ENCODE measurements around the gene LGALS12.
"Not testable (repeated sequence)": the region's sequence is repeated elsewhere in the genome, so short reads cannot be mapped to it uniquely, and the experiment has no call there.

LGALS12 gene

GRCh38 chr11:63534076-63534475, 28.2 kb downstream of the LGALS12 start:
- no peak for DNase-seq (ENCODE audit: low read depth, low spot score)
- H3K4me3 ChIP-seq (ENCODE audit: low read depth, low read length) = no peak overlapping the region
- TF ChIP-seq, protein P1, sequence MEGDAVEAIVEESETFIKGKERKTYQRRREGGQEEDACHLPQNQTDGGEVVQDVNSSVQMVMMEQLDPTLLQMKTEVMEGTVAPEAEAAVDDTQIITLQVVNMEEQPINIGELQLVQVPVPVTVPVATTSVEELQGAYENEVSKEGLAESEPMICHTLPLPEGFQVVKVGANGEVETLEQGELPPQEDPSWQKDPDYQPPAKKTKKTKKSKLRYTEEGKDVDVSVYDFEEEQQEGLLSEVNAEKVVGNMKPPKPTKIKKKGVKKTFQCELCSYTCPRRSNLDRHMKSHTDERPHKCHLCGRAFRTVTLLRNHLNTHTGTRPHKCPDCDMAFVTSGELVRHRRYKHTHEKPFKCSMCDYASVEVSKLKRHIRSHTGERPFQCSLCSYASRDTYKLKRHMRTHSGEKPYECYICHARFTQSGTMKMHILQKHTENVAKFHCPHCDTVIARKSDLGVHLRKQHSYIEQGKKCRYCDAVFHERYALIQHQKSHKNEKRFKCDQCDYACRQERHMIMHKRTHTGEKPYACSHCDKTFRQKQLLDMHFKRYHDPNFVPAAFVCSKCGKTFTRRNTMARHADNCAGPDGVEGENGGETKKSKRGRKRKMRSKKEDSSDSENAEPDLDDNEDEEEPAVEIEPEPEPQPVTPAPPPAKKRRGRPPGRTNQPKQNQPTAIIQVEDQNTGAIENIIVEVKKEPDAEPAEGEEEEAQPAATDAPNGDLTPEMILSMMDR (IDR thresholded peaks at IDR 0.05; ENCODE audit: insufficient read depth, low read length, missing control alignments) = no peak
- CTCF ChIA-PET = interaction anchor here (0.9 kb wide), 1 partner anchor 13 kb away, joined by 3 read pairs; no protein-coding TSS in a partner anchor
- POLR2A ChIA-PET = no interaction called here

- no peak overlapping the region for H3K4me3 ChIP-seq (ENCODE audit: low read depth, low read length)
- TF ChIP-seq, protein P1 (IDR thresholded peaks at IDR 0.05; ENCODE audit: insufficient read depth, low read length, missing control alignments) = no peak
- CTCF ChIA-PET = no interaction called here
- no peak for DNase-seq (ENCODE audit: low read depth, low spot score)
- POLR2A ChIA-PET = no interaction called here
These were observed 29.1 kb downstream of the LGALS12 start for GRCh38 chr11:63534895-63535461.

DNA sequence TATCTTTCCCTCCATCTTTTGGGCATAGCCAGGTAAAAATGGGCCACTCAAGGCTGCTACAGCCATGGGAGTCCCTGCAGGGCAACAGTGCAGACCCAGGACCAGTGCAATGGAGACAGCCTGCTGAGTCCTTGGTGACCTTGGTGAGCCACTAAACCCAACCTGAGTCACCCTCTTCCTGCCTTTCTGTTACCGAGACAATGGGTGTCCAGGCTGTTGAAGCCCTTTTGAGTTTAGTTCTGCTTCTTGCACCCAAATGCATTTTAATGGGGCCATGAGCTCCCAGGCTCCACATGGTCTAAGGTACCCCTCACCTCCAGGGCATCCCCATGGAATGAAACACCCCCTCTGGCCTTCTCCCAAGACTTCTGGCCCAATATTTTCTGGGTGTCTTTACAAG, 29.9 kb downstream of the LGALS12 start:
- no peak for DNase-seq (ENCODE audit: low read depth, low spot score)
- ChIA-PET CTCF (no interaction called here), POLR2A (no interaction called here)
- H3K4me3 ChIP-seq (ENCODE audit: low read depth, low read length) = no peak overlapping the region
- TF ChIP-seq, protein P1 (IDR thresholded peaks at IDR 0.05; ENCODE audit: insufficient read depth, low read length, missing control alignments) = no peak

GRCh38 chr11:63536669-63537292, 30.9 kb downstream of the LGALS12 start, which contains the start of gene PLAAT4:
Gene PLAAT4 (plus strand): TSS chr11:63536808. CDS start chr11:63536869, 61 bp downstream.
- TF ChIP-seq, protein P1 (IDR thresholded peaks at IDR 0.05; ENCODE audit: insufficient read depth, low read length, missing control alignments) = no peak
- peak within 1 kb of the TSS; percentile 40 for H3K4me3 ChIP-seq (ENCODE audit: low read depth, low read length)
- CTCF ChIA-PET = interaction anchor here (1.3 kb wide), 1 partner anchor 58 kb away, joined by 5 read pairs; no protein-coding TSS in a partner anchor
- no peak for DNase-seq (ENCODE audit: low read depth, low spot score)
- POLR2A ChIA-PET = interaction anchor here (0.9 kb wide), 1 partner anchor 85 kb away, joined by 3 read pairs; no protein-coding TSS in a partner anchor

DNA sequence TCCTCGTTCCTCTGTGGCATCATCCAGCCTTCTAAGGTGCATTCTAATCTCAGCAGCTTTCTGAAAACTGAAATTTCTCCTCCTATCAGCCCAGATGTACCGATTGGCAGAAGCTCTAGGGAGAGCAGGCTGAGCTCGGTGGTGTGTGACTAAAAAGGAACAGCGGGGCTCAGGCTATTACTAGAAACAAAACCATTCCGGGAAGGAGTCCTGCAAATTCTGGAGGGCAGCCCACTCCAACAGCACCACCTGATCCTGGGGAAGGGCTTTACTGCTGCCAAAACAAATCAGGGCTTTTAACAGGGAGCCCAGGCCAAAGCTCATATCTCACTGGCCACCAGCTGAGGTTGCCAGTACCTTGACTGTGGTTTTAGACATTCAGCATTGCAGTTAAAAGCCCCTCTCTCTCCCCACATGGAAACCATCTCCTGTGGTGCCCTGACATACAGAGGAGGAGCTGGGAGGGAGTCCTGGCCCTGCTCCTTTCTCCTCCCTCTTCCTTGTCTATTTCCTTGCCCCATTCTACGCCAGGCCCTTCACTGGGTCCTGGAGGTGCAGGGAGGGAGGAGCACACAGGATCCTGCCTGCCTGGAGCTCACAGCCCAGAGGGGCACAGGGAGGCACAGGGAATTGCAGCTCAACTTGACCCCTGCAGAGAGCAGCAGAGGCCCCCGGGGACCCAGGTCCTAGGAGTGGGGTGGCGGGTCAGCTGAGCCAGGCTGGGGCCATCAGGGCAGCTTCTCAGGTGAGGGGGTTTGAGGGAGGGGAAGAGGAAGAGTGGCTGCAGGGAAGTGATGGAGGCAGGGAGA, 31.6 kb downstream of the LGALS12 start:
- H3K4me3 ChIP-seq (ENCODE audit: low read depth, low read length) = peak overlapping the region; percentile 40
- POLR2A ChIA-PET = interaction anchor here (0.9 kb wide), 1 partner anchor 84 kb away, joined by 3 read pairs; no protein-coding TSS in a partner anchor
- no peak for DNase-seq (ENCODE audit: low read depth, low spot score)
- CTCF ChIA-PET = interaction anchor here (1.3 kb wide), 1 partner anchor 59 kb away, joined by 5 read pairs; no protein-coding TSS in a partner anchor
- TF ChIP-seq, protein P1 (IDR thresholded peaks at IDR 0.05; ENCODE audit: insufficient read depth, low read length, missing control alignments) = no peak

DNA sequence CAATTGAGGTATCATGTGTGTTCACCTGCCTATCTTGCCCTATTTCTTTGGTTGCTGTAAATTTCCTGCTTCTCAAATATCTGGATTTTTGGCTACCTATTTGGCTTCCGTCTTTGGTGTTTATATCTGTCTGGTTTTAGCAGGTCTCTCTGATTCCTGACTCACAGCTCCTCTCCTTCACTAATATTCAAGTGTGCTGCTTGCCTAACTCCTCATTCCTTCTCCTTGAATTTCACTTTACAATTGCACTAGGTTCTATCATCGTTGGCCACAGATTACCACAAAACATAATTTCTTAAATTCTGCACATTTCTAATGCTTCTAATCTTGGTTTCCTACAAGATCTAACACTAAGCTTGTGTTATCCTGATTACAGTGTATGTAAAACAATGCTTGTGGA, 36.6 kb downstream of the LGALS12 start:
- H3K4me3 ChIP-seq (ENCODE audit: low read depth, low read length); DNase-seq (ENCODE audit: low read depth, low spot score); POLR2A ChIA-PET: not testable (repeated sequence)
- CTCF ChIA-PET = interaction anchor here (1.4 kb wide), 1 partner anchor 11 kb away, joined by 4 read pairs; no protein-coding TSS in a partner anchor

Data from AG04449 (cell line).